IMR-90 (cell line): ENCODE data around the gene POLR1B. TPM values are rescaled to one million over a fixed set of nuclear protein-coding genes. Genes with fewer than 3 reads are reported as not detected.

Source experiments
- ATAC-seq: fragments of 200-7000 bp; cut with Tn5 transposase; 2 replicates; pipeline ENCODE4 v1.9.1; 2020; ENCODE audit warnings: low read depth, mild to moderate bottlenecking, moderate library complexity
- BruUV-seq: library from RNA; stranded (reverse); fragments of 400-500 nt; replicated peaks from 2 replicates; lab custom pipeline; 2021; lab: Mats Ljungman, UMichigan
- CTCF ChIA-PET: fragments of 300-600 bp; formaldehyde crosslinking; extraction: SDS; loops from one replicate; lab custom pipeline; 2021; ENCODE audit warnings: antibody characterized with exemption; lab: Yijun Ruan, JAX
- POLR2A ChIA-PET: fragments of 300-600 bp; sonication (Branson Sonifier 250); formaldehyde crosslinking; loops from one replicate; lab custom pipeline; 2022; ENCODE audit warnings: antibody characterized with exemption; ENCODE audit not compliant: unreplicated experiment; lab: Charles Lee
- DNase-seq: peaks from one replicate; pipeline ENCODE4 v3.0.0; 2013
- H2AFZ ChIP-seq: replicated peaks from 2 replicates; pipeline ENCODE3; 2013; ENCODE audit warnings: low read length, mild to moderate bottlenecking; ENCODE audit not compliant: poor library complexity
- H2AK5ac ChIP-seq: 2 replicates; pipeline ENCODE4 v1.6.1; 2013; ENCODE audit warnings: low read depth, low read length, inconsistent platforms
- H2AK9ac ChIP-seq: replicated peaks from 2 replicates; pipeline ENCODE3; 2013; ENCODE audit warnings: mild to moderate bottlenecking, low read depth, low read length, moderate library complexity; ENCODE audit not compliant: poor library complexity
- H2BK120ac ChIP-seq: 2 replicates; pipeline ENCODE4 v1.6.1; 2013; ENCODE audit warnings: low read depth, low read length, inconsistent platforms
- H2BK15ac ChIP-seq: 3 replicates; pipeline ENCODE4 v1.6.1; 2013; ENCODE audit warnings: low read depth, low read length, inconsistent platforms
- H2BK20ac ChIP-seq: 2 replicates; pipeline ENCODE4 v1.6.1; 2013; ENCODE audit warnings: low read depth, mild to moderate bottlenecking, inconsistent platforms, low read length, moderate library complexity
- H2BK5ac ChIP-seq: 2 replicates; pipeline ENCODE4 v1.6.1; 2013; ENCODE audit warnings: mild to moderate bottlenecking, low read depth, low read length, inconsistent platforms; ENCODE audit not compliant: poor library complexity, severe bottlenecking
- H3K14ac ChIP-seq: replicated peaks from 2 replicates; pipeline ENCODE4 v1.6.1; 2013; ENCODE audit warnings: low read depth, low read length, inconsistent platforms
- H3K18ac ChIP-seq: 2 replicates; pipeline ENCODE4 v1.6.1; 2013; ENCODE audit warnings: low read depth, low read length, control low read depth
- H3K23ac ChIP-seq: 2 replicates; pipeline ENCODE4 v1.6.1; 2013; ENCODE audit warnings: low read depth, low read length, inconsistent platforms
- H3K27ac ChIP-seq: 2 replicates; pipeline ENCODE4 v1.5.1; 2013; ENCODE audit warnings: mild to moderate bottlenecking, control low read depth, low read length; ENCODE audit not compliant: insufficient read depth
- H3K27me3 ChIP-seq: 2 replicates; pipeline ENCODE4 v1.6.1; 2013; ENCODE audit warnings: low read length; ENCODE audit not compliant: control insufficient read depth, insufficient read depth
- H3K36me3 ChIP-seq: 2 replicates; pipeline ENCODE4 v1.6.1; 2013; ENCODE audit warnings: low read length, mixed read lengths; ENCODE audit not compliant: control insufficient read depth, insufficient read depth
- H3K4ac ChIP-seq: 2 replicates; pipeline ENCODE4 v1.6.1; 2013; ENCODE audit warnings: low read depth, low read length, inconsistent platforms
- H3K4me1 ChIP-seq: 2 replicates; pipeline ENCODE4 v1.6.1; 2013; ENCODE audit warnings: low read length, mixed read lengths; ENCODE audit not compliant: control insufficient read depth, insufficient read depth
- H3K4me2 ChIP-seq: 2 replicates; pipeline ENCODE4 v1.6.1; 2013; ENCODE audit warnings: low read depth, mild to moderate bottlenecking, control low read depth, low read length, moderate library complexity
- H3K4me3 ChIP-seq: 2 replicates; pipeline ENCODE4 v1.5.1; 2013; ENCODE audit warnings: low read depth, mild to moderate bottlenecking, control low read depth, low read length, moderate library complexity; ENCODE audit not compliant: insufficient read depth
- H3K56ac ChIP-seq: 2 replicates; pipeline ENCODE4 v1.6.1; 2013; ENCODE audit warnings: low read length, inconsistent platforms; ENCODE audit not compliant: insufficient read depth; ENCODE audit errors: extremely low read depth
- H3K79me1 ChIP-seq, 2 experiments: 2 replicates each; pipeline ENCODE4 v1.6.1; 2013; ENCODE audit warnings: low read length in 2 of 2, inconsistent platforms in 1 of 2, low read depth in 1 of 2
- H3K9ac ChIP-seq: 2 replicates; pipeline ENCODE4 v1.6.1; 2013; ENCODE audit warnings: low read depth, low read length, control low read depth
- H3K9me1 ChIP-seq: 2 replicates; pipeline ENCODE4 v1.6.1; 2013; ENCODE audit warnings: low read length, inconsistent platforms; ENCODE audit not compliant: insufficient read depth
- H3K9me3 ChIP-seq: 2 replicates; pipeline ENCODE4 v1.6.1; 2013; ENCODE audit warnings: low read length; ENCODE audit not compliant: control insufficient read depth, insufficient read depth
- H4K20me1 ChIP-seq: 2 replicates; pipeline ENCODE4 v1.6.1; 2013; ENCODE audit warnings: low read length, inconsistent platforms; ENCODE audit not compliant: insufficient read depth
- H4K5ac ChIP-seq: 2 replicates; pipeline ENCODE4 v1.6.1; 2013; ENCODE audit warnings: mild to moderate bottlenecking, low read depth, low read length, control low read depth
- H4K8ac ChIP-seq, 2 experiments: 2 replicates each; pipeline ENCODE4 v1.6.1; 2013; ENCODE audit warnings: low read depth in 2 of 2, low read length in 2 of 2, control low read depth in 1 of 2, inconsistent platforms in 1 of 2
- H4K91ac ChIP-seq: 2 replicates; pipeline ENCODE4 v1.6.1; 2013; ENCODE audit warnings: low read depth, low read length, inconsistent platforms; ENCODE audit not compliant: insufficient read depth
- BHLHE40 ChIP-seq: fragments of 150-350 bp; IDR thresholded peaks from 2 replicates; pipeline ENCODE4 v1.6.1; 2016; ENCODE audit warnings: mild to moderate bottlenecking, low read depth, low read length
- CEBPB ChIP-seq: IDR thresholded peaks from 2 replicates; pipeline ENCODE4 v1.6.1; 2012; ENCODE audit warnings: low read depth, low read length, improper control_type of control experiment
- CHD1 ChIP-seq: IDR thresholded peaks from 2 replicates; pipeline ENCODE4 v1.6.1; 2012; ENCODE audit warnings: low read depth, low read length, improper control_type of control experiment
- CTCF ChIP-seq: conservative IDR thresholded peaks from 2 replicates; pipeline ENCODE4 v1.5.1; 2012; ENCODE audit warnings: mild to moderate bottlenecking, low read depth, low read length, improper control_type of control experiment
- FOS ChIP-seq: fragments of 150-350 bp; IDR thresholded peaks from 2 replicates; pipeline ENCODE4 v1.6.1; 2016; ENCODE audit warnings: low read depth, low read length
- MAFK ChIP-seq: IDR thresholded peaks from 2 replicates; pipeline ENCODE4 v1.6.1; 2012; ENCODE audit warnings: low read depth, low read length, improper control_type of control experiment
- MAZ ChIP-seq: IDR thresholded peaks from 2 replicates; pipeline ENCODE4 v1.6.1; 2012; ENCODE audit warnings: low read depth, mild to moderate bottlenecking, low read length, improper control_type of control experiment, moderate library complexity, borderline replicate concordance
- MXI1 ChIP-seq: IDR thresholded peaks from 2 replicates; pipeline ENCODE4 v1.6.1; 2012; ENCODE audit warnings: low read depth, mild to moderate bottlenecking, low read length, moderate library complexity, borderline replicate concordance
- NFE2L2 ChIP-seq: fragments of 150-350 bp; IDR thresholded peaks from 2 replicates; pipeline ENCODE4 v1.6.1; 2016; ENCODE audit warnings: low read depth, mild to moderate bottlenecking, low read length
- POLR2A ChIP-seq: IDR thresholded peaks from 2 replicates; pipeline ENCODE4 v1.6.1; 2012; ENCODE audit warnings: mild to moderate bottlenecking, low read depth, low read length
- RAD21 ChIP-seq: IDR thresholded peaks from 2 replicates; pipeline ENCODE4 v1.6.1; 2012; ENCODE audit warnings: low read length, improper control_type of control experiment
- RCOR1 ChIP-seq: IDR thresholded peaks from 2 replicates; pipeline ENCODE4 v1.6.1; 2012; ENCODE audit warnings: mild to moderate bottlenecking, low read length, improper control_type of control experiment; ENCODE audit not compliant: insufficient replicate concordance
- RFX5 ChIP-seq: IDR thresholded peaks from 2 replicates; pipeline ENCODE4 v1.8.0; 2012; ENCODE audit warnings: low read depth, mild to moderate bottlenecking, low read length, moderate library complexity
- SMC3 ChIP-seq: fragments of 150-350 bp; IDR thresholded peaks from 2 replicates; pipeline ENCODE4 v1.6.1; 2016; ENCODE audit warnings: low read depth, mild to moderate bottlenecking, antibody characterized with exemption, low read length, moderate library complexity
- WGBS, 2 experiments: methylation state at CpG; one replicate each; pipeline versions ENCODE4 v1.1.5 to v1.1.7; 2013; ENCODE audit warnings: missing lambda C conversion rate in 2 of 2; ENCODE audit not compliant: insufficient read length in 1 of 2; ENCODE audit errors: extremely low coverage in 2 of 2; 5-methylcytosine and 5-hydroxymethylcytosine counted together
- dilution Hi-C: fragments of 300-500 bp; cut with HindIII; formaldehyde crosslinking; loops from one replicate; pipeline ENCODE4 v1.14.3; 2018; ENCODE audit warnings: low sequenced_read_pairs; ENCODE audit not compliant: unreplicated experiment
- in situ Hi-C: fragments of 300-500 bp; cut with MboI; formaldehyde crosslinking; loops from 3 replicates; pipeline ENCODE4 v1.14.3; 2019; ENCODE audit warnings: low sequenced_read_pairs, inconsistent platforms, mixed read lengths
- intact Hi-C: fragments of 100-400 bp; cut with micrococcal nuclease; formaldehyde crosslinking; loops from 2 replicates; pipeline ENCODE4 v1.10.0; 2022
- polyA plus RNA-seq, 3 experiments: library from polyadenylated mRNA; depleted of rRNA; stranded (reverse); fragments of >200 nt; gene quantifications; 2 replicates each; pipeline ENCODE4 v1.2.3, GENCODE V29; 2012; ENCODE audit warnings: low replicate concordance in 1 of 3
- total RNA-seq: library from RNA; depleted of rRNA; stranded (reverse); fragments of >200 nt; gene quantifications from 2 replicates; pipeline ENCODE4 v1.2.3, GENCODE V29; 2012
- TF ChIP-seq, protein P1 (sequence below): fragments of 150-350 bp; IDR thresholded peaks from 2 replicates; pipeline ENCODE4 v1.6.1; 2016; ENCODE audit warnings: low read depth, mild to moderate bottlenecking, low read length, moderate library complexity, borderline replicate concordance
- TF ChIP-seq, protein P2 (sequence below): fragments of 150-350 bp; IDR thresholded peaks from 2 replicates; pipeline ENCODE4 v1.6.1; 2017; ENCODE audit warnings: mild to moderate bottlenecking, antibody characterized with exemption, low read length, low read depth

POLR1B gene
- total and polyA plus RNA-seq, 2 of the 4 experiments (the other 2 are of a cell fraction): 10.5 to 24.6 TPM

DNA sequence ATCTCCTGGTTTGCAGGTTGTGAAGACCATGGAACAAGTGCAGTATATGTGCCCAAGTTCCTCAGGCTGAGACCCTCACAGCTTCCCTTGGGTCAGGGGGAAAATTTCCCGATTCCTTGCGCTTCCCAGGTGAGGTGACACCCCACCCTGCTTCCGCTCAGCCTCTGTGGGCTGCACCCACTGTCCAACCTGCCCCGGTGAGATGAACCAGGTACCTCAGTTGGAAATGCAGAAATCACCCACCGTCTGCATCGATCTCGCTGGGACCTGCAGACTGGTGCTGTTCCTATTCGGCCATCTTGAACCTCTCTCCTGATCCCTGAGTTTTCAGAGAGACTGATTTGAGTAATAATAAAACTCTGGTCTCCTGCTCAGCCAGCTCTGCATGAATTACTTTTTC is 72.8 kb downstream of the POLR1B start:
- 0 out of 2 replicates have a peak, but pooled peaks cover 7% of the 10 kb centered on the region for H3K9me1 ChIP-seq
- H3K4me3 ChIP-seq: no peak overlapping the region
- H4K20me1 ChIP-seq: no peaks in the 10 kb centered on the region
- H3K27me3 ChIP-seq: peaks cover 5% of the 10 kb centered on the region
- H3K36me3 ChIP-seq: no peaks in the 10 kb centered on the region
- in situ Hi-C loops: no loop called here
- H3K9ac ChIP-seq: no peak overlapping the region
- H2BK15ac ChIP-seq: no peak overlapping the region
- no peaks in the 10 kb centered on the region for H3K9me3 ChIP-seq
- no peak overlapping the region for H3K23ac ChIP-seq
- no peak overlapping the region for H4K8ac ChIP-seq
- ChIA-PET CTCF (no interaction called here), POLR2A (no interaction called here)
- H3K56ac ChIP-seq: no peak overlapping the region
- H2AK5ac ChIP-seq: no peak overlapping the region
- no peak overlapping the region for H3K4ac ChIP-seq
- intact Hi-C loops: no loop called here
- no peaks in the 10 kb centered on the region for H3K79me1 ChIP-seq
- no peak overlapping the region for H4K5ac ChIP-seq
- H4K91ac ChIP-seq: no peak overlapping the region
- no peak overlapping the region for H3K4me2 ChIP-seq
- H2BK120ac ChIP-seq: no peak overlapping the region
- no peak overlapping the region for H2AFZ ChIP-seq
- 100% methylated on average over 3 of the region's 8 CpGs; no CpG with 5 or more reads in 1 of the 2 experiments for WGBS, 2 experiments
- H3K27ac ChIP-seq: no peak overlapping the region
- peaks cover 2% of the 10 kb centered on the region; the same call in 1 of the 2 replicates for H3K4me1 ChIP-seq
- dilution Hi-C loops: no loop called here
- BruUV-seq: no TSS peak
- TF ChIP-seq, protein P1, sequence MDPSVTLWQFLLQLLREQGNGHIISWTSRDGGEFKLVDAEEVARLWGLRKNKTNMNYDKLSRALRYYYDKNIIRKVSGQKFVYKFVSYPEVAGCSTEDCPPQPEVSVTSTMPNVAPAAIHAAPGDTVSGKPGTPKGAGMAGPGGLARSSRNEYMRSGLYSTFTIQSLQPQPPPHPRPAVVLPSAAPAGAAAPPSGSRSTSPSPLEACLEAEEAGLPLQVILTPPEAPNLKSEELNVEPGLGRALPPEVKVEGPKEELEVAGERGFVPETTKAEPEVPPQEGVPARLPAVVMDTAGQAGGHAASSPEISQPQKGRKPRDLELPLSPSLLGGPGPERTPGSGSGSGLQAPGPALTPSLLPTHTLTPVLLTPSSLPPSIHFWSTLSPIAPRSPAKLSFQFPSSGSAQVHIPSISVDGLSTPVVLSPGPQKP: no peak
- TF ChIP-seq RCOR1 (no peak), POLR2A (no peak), SMC3 (no peak), CHD1 (no peak), MAZ (no peak), RAD21 (no peak), CTCF (no peak), BHLHE40 (no peak), MXI1 (no peak), MAFK (no peak), FOS (no peak), CEBPB (no peak), NFE2L2 (no peak), RFX5 (no peak)
- TF ChIP-seq, protein P2, sequence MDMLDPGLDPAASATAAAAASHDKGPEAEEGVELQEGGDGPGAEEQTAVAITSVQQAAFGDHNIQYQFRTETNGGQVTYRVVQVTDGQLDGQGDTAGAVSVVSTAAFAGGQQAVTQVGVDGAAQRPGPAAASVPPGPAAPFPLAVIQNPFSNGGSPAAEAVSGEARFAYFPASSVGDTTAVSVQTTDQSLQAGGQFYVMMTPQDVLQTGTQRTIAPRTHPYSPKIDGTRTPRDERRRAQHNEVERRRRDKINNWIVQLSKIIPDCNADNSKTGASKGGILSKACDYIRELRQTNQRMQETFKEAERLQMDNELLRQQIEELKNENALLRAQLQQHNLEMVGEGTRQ: no peak
- H2BK5ac ChIP-seq: no peak overlapping the region
- DNase-seq (no peak), ATAC-seq (no peak)
- no peak overlapping the region for H3K14ac ChIP-seq
- H2AK9ac ChIP-seq: no peak overlapping the region
- no peak overlapping the region for H2BK20ac ChIP-seq
- no peak overlapping the region for H3K18ac ChIP-seq
